GM12891 (cell line): ENCODE data around the gene CCDC87.
"Not testable (repeated sequence)": the region's sequence is repeated elsewhere in the genome, so short reads cannot be mapped to it uniquely, and the experiment has no call there.

Source experiments
- DNase-seq: peaks from one replicate; pipeline ENCODE4 v3.0.0; 2011; ENCODE audit warnings: low spot score; ENCODE audit not compliant: insufficient read length
- FAIRE-seq: peaks from 2 replicates; lab custom pipeline; 2011; peaks lifted over from hg19 to GRCh38; lab: Jason Lieb, UNC
- PAX5 ChIP-seq: IDR thresholded peaks from 2 replicates; pipeline ENCODE4 v1.6.1; 2011; ENCODE audit warnings: low read length, moderate library complexity, mild to moderate bottlenecking; ENCODE audit not compliant: insufficient read depth, severe bottlenecking
- POLR2A ChIP-seq: IDR thresholded peaks from 2 replicates; pipeline ENCODE4 v1.6.1; 2011; ENCODE audit warnings: low read depth, low read length, control low read depth
- POLR2AphosphoS5 ChIP-seq: IDR thresholded peaks from 2 replicates; pipeline ENCODE4 v1.6.1; 2011; ENCODE audit warnings: low read depth, low read length, control low read depth
- POU2F2 ChIP-seq: IDR thresholded peaks from 2 replicates; pipeline ENCODE4 v1.6.1; 2011; ENCODE audit warnings: low read depth, mild to moderate bottlenecking, control low read depth, low read length, moderate library complexity
- SPI1 ChIP-seq: IDR thresholded peaks from 2 replicates; pipeline ENCODE4 v1.6.1; 2011; ENCODE audit warnings: low read depth, low read length, control low read depth
- TAF1 ChIP-seq: IDR thresholded peaks from 2 replicates; pipeline ENCODE4 v1.6.1; 2011; ENCODE audit warnings: low read depth, low read length, control low read depth

Gene CCDC87

DNA sequence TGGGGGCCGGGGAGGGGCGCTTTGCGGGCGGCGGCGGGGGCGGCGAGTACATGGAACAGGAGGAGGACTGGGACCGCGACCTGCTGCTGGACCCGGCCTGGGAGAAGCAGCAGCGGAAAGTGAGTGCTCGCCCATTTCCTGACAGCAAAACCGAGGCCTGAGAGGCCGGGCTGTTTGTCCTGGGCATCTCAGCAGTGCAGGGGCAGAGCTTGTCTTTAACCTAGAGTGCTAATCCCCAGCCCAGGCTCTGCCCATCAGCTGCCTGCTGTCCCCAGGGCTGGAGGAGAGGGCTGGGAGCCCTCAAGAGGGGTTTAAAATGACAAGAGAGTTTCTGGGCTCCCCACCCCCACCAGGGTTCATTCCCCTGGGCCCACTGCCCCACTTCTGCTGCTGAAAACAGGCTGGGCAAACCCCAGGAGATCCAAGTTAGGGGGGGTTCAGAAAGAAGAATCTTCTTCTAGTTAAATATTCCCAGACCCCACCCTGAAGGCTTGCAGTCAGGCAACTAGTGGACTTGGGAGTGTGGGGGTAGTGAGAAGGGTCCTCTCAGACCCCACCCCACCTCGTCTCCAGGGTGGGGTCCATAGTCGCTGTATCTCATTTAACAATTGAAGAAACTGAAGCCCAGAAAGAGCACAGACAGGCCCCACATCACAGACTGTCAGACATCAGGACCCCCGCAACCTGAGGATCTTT lies 45.7 kb downstream of the CCDC87 start:
- FAIRE-seq, result peak; percentile 20

GRCh38 chr11:66546368-66546965 lies 46.4 kb downstream of the CCDC87 start, which contains the start of gene ACTN3:
TSS of gene ACTN3 (plus strand) at chr11:66546903. CDS start at chr11:66546938, 35 bp downstream.
- DNase-seq (no peak), FAIRE-seq (no peak)
- TF ChIP-seq POU2F2 (no peak), TAF1 (no peak), SPI1 (no peak), PAX5 (no peak), POLR2AphosphoS5 (no peak), POLR2A (no peak)

More for the DNA sequence above, 45.7 kb downstream of the CCDC87 start:
- DNase-seq, result no peak
- TF ChIP-seq POU2F2, result no peak
- no peak for TF ChIP-seq PAX5
- no peak for TF ChIP-seq POLR2A
- TF ChIP-seq POLR2AphosphoS5, result no peak
- no peak for TF ChIP-seq SPI1
- no peak for TF ChIP-seq TAF1

- FAIRE-seq (peak; percentile 95), DNase-seq (peak; percentile 97)
- TF ChIP-seq POLR2AphosphoS5, result no peak
- peak; percentile 46; the same call in 1 of the 2 replicates for TF ChIP-seq POLR2A
- TF ChIP-seq SPI1, result 0 out of 2 replicates have a peak, but pooled peaks have one; percentile 26
These were observed 47.0 kb downstream of the CCDC87 start, which contains the start of gene ZDHHC24 for GRCh38 chr11:66545701-66546367. TSS of gene ZDHHC24 (minus strand) at chr11:66546048. CDS start at chr11:66546003, 45 bp downstream.

DNA sequence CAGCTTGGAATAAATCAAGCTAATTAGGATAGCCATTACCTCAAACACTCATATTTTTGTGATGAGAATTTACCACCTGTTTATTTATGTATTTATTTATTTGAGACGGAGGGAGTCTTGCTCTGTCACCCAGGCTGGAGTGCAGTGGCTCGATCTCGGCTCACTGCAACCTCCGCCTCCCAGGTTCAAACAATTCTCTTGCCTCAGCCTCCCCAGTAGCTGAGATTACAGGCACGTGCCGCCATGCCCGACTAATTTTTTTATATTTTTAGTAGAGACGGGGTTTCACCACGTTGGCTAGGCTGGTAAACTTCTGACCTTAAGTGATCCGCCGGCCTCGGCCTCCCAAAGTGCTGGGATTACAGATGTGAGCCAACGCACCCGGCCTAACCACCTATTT lies 47.9 kb downstream of the CCDC87 start:
- not testable (repeated sequence) for DNase-seq, FAIRE-seq

- FAIRE-seq (peak; percentile 99), DNase-seq (peak; percentile 73)
These were observed 49.4 kb downstream of the CCDC87 start for GRCh38 chr11:66543263-66544107.

DNA sequence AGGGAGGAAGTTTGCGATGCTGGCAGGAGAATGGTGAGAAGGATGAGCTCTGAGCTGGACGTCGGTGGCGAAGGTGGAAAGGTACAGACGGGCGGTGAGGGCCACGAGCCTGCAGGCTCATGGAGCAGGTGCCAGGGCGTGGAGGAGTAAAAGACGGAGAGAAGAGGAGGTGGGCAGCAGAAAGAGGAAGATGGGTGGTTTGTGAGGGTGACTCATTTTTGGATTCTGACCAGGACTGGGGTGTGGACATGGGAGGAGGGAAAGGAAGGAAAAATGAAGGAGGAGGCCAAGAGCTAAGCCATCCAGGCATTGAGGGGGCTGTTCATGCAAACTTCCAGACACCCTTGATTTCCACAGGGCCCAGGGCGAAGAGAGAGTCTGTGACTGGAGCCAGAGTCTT lies 50.5 kb downstream of the CCDC87 start:
- DNase-seq (no peak), FAIRE-seq (no peak)
- TF ChIP-seq SPI1 (no peak), PAX5 (no peak), TAF1 (no peak), POLR2AphosphoS5 (no peak), POU2F2 (no peak), POLR2A (no peak)

More at GRCh38 chr11:66543263-66544107, 49.4 kb downstream of the CCDC87 start:
- TF ChIP-seq PAX5, result no peak
- TF ChIP-seq POU2F2, result no peak
- TF ChIP-seq POLR2AphosphoS5, result no peak
- TF ChIP-seq POLR2A, result no peak
- TF ChIP-seq SPI1, result no peak
- no peak for TF ChIP-seq TAF1

- no peak for TF ChIP-seq PAX5
- no peak for DNase-seq
- no peak for FAIRE-seq
These were observed 51.0 kb downstream of the CCDC87 start for GRCh38 chr11:66541892-66542291.

GRCh38 chr11:66540598-66540997 lies 52.3 kb downstream of the CCDC87 start:
- not testable (repeated sequence) for FAIRE-seq, DNase-seq
